HG03469 (cell line): ENCODE results near the gene IFITM5.
"Not testable (repeated sequence)": the region's sequence is repeated elsewhere in the genome, so short reads cannot be mapped to it uniquely, and the experiment has no call there.

Source experiments
- ATAC-seq: cut with Tn5 transposase; IDR thresholded peaks from one replicate; pipeline ENCODE4 v1.9.1; 2021; ENCODE audit warnings: mild to moderate bottlenecking, moderate library complexity, moderate number of reproducible peaks; ENCODE audit not compliant: unreplicated experiment

IFITM5 gene

GRCh38 chr11:296171-297050 lies 2.9 kb downstream of the IFITM5 start:
- ATAC-seq, result no peak

GRCh38 chr11:295351-296170 lies 3.8 kb downstream of the IFITM5 start:
- ATAC-seq, result no peak

DNA sequence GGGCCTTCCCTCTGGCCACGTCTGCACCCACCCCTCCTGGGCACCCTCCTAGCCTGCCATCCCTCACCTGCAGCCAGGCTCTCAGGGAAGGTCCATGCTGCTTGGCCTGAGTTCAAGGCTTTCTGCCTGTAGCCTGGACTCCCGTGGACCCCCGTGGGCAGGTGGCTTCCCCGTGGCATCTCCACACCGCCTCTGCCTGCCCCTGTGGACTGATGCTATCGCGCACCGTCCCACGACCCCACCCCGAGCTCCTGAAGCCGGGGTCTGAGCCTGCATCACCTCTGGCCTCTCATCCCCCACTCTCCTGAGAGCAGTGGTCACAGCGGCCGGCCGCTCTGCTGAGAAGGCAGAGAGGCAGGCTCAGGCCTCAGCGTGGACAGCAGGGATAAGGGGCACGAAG lies 4.5 kb downstream of the IFITM5 start:
- ATAC-seq, result no peak

- no peak for ATAC-seq
These were observed 5.3 kb downstream of the IFITM5 start for GRCh38 chr11:293852-294661.

DNA sequence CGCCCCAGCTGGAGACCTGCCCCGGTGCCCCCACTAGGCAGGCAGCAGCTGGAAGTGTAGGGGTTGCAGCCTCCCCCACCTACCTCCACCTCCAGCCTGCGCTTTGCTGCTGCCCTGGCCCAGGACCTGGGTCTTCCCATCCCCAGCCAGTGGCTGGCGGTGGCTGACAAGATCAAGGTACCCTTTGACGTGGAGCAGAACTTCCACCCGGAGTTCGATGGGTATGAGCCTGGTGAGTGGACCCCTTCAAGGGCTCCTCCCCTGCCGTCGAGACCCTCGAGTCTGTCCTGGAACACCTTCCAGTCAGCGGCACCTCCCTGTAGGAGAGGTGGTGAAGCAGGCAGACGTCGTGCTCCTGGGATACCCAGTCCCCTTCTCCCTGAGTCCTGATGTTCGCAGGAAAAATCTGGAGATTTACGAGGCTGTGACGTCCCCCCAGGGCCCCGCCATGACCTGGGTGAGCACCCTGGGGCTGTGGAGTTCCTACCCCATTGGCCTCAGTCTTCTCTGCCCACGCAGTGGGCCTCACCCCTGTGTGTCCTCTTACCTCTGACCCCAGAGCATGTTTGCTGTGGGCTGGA lies 6.0 kb downstream of the IFITM5 start:
- no peak for ATAC-seq

GRCh38 chr11:292211-293121 lies 6.9 kb downstream of the IFITM5 start:
- no peak for ATAC-seq

DNA sequence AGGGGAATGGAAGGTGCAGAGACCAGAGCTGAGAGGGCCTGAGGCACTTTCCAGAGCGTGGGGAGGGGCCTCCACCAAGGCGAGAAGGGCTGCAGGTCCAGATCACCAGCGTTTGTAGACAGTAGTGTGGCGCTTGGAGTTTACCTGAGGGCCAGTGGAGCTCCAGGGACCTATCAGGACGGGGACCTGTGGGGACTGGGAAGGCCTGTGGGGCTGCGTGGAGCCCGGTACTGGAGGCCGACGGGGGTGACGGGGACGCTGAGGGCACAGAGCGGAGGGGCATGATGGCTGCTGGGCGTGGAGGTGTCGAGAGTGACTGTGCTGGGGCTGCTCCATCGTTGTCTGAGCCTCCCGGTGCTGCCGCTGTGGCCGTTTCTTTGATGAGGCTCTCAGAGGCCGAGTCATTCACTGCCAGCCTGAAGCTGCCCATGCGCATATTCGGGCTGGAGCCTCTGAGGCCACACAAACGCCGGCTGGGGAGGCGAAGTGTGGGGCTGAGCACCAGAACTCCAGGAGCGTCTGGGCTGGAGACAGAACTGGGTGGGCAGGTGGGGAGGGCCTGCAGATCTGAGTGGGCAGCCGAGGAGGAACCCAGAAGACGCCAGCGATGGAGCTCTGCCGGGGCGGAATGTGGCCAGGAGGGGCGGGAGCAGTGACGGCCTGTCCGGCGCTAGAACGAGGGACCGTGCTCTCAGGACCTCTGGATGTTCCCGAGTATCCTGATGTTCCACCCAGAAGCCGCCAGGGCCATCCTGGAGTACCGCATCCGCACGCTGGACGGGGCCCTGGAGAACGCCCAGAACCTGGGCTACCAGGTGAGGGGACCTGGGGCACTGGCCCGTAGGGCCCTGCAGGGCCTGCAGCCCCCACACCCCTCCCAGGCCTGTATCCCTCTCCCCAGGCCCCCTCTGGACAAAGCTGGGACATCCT lies 7.8 kb downstream of the IFITM5 start:
- ATAC-seq, result no peak

DNA sequence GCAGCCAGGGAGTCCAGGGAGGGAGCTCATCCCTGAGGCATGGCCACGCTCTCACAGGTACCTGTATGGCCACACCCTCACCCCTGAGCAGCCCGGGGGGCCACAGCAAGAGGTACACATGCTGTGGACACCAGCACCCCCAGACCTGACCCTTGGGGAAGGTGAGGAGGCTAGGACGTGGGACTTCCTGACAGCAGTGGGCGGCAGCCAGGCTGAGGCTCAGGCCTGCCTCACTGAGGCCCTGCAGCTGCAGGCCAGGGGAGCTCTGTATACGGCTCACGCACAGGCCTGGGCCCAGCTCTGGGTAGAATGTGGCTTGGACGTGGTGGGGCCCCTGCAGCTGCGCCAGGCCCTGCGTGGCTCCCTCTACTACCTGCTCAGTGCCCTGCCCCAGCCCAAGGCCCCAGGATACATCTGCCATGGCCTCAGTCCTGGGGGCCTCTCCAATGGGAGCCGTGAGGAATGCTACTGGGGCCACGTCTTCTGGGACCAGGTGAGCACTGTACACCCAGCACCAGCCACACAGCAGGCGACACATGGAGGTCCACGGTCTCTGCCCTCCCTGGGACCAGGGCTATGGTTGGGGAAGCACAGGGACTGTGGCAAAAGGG lies 8.6 kb downstream of the IFITM5 start:
- no peak for ATAC-seq

DNA sequence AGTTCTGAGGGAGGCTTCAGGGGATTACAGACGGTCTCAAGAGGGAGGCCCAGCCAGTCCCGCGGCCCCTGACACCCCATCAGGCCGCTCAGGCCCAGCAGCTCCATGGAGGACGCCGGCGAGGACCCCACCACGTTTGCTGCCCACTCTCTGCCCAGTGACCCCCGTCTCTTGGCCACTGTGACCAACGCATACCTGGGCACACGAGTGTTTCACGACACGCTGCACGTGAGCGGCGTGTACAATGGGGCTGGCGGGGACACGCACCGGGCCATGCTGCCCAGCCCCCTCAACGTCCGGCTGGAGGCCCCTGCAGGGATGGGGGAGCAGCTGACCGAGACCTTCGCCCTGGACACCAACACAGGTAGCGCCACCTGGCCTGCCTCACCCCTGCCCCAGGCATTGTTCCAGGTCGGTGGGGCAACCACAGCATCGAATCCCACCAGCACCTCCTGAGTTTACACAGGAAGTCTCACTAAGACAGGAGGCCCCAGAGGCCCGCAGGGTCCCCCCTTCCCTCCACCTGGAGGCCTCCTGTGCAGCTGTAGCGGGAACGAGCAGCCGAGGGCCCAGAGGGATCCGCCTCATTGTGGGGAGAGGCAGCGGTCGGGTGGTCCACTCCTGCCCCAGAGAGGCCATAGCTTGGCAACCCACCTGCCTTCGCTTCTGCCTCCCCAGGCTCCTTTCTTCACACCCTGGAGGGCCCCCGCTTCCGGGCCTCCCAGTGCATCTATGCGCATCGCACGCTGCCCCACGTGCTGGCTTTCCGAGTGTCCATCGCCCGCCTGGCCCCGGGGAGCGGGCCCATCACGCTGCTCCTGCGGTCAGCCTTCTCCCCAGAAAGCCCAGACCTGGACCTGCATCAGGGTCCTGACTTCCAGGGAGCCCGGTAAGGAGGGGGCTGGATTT lies 9.4 kb downstream of the IFITM5 start:
- no peak for ATAC-seq

- no peak for ATAC-seq
These were observed 10.0 kb downstream of the IFITM5 start for GRCh38 chr11:289398-289711.

DNA sequence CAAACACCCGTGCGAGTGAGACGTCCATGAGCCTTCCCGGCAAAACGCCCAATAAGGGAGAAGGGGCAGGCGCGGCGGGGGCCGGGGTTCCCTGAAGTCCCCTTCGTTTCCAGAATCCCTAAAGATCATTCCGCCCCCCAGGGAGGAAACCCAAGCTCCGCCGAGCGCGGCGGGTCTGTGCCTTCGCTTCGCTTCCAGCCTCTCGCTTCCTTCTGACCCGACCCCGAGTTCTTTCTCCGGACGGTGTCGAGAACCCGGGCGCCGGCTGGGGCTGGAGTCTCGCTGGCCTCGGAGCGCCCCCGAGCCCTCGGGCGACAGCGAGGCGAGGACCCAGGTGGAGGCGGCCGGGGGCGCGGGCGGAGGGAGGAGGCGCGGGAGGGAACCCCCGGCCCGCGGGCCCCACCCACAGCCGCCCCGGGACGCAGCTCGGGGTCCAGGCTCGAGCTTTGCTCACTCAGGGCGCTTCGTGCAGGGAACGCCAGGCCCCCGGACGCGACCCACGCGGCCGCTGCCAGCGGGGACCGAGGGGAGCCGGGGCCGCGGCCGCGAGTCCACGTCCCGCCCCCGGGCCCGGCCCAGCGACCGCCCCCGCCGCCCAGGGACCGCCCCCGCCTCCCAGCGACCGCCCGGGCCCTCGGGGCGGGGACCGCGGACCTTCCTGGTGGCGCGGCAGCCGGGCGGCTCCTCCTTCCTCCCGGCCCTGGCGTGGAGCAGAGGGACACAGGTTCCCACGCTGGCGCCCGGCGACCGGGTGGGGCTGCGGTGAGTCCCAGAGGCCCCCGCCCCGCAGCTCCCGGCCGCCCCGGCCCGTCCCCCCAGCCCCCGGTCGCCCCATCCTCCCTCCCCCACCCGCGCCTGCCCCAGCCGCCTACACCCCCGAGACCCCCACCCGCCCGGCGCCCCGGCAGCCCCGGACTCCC lies 10.6 kb downstream of the IFITM5 start, which contains the start of gene PGGHG:
Gene PGGHG (plus strand): TSS at position 649 of the 920 bp plus-strand sequence. CDS start 691 bp downstream, outside the sequence.
- no peak for ATAC-seq

DNA sequence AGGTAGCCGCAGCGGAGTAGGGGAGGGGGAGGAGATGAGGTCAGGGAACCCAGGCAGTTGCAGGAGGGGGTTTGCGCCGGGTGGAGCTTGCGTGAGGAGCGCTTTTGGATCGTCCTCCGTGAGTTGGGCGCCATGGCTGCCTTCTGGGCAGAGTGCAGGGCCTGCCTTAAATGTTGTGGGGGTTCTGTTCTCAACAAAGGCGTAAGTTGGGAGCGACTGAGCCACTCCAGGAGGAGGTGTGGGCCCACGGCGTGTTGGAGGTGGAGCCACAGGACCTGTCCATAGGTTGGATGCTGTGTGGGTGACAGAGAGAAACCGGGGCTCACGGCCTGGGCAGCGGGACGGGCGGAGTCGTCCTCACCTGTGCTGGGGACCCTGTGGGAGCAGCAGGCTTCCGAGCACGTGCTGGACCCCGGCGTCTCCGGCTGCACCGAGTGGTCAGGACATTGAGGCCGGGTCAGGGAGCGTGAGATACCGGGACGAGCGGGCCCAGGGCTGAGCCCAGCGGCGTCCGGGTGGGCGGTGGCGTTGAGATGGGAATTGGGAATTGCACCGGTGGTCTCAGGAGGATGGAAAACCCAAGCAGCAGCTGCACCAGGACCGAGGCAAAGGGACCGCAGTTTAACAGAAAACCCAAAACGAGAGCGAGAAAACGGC lies 11.4 kb downstream of the IFITM5 start:
- no peak for ATAC-seq

DNA sequence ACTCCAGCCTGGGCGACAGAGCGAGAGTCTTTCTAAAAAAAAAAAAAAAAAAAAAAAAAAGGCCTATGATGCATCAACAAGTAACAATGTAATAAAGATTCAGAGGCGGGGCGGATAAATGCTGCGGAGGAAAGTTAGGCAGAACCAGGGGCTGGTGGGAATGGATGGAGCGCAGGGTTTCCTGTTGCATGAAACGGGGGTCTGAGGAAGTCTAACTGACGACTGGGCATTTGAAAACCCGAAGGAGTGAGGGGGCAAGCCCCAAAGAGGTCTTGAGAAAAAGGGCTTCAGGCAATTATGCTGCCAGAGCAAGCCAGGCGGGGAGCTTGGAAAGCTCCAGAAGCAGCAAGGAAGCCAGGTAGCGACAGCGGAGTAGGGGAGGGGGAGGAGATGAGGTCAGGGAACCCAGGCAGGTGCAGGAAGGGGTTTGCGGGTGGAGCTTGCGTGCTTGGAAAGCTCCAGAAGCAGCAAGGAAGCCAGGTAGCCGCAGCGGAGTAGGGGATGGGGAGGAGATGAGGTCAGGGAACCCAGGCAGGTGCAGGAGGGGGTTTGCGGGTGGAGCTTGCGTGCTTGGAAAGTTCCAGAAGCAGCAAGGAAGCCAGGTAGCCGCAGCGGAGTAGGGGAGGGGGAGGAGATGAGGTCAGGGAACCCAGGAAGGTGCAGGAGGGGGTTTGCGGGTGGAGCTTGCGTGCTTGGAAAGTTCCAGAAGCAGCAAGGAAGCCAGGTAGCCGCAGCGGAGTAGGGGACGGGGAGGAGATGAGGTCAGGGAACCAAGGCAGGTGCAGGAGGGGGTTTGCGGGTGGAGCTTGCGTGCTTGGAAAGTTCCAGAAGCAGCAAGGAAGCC lies 12.1 kb downstream of the IFITM5 start:
- not testable (repeated sequence) for ATAC-seq

DNA sequence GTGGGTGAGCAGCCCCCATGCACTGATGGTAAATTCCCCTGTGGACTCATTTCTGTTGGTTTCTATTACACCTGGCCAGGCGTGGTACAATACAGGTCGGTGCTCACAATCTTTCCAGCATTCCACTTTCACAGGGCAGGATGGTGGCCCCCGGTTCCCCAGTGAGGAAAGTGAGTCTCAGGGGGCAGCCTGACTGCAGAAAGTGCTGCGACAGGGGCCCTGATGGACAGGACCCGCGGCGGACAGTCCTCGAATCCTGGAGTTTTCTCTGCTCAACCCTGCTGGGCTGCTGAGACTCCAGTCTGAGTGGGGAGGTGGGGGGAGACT lies 13.5 kb downstream of the IFITM5 start:
- no peak for ATAC-seq
